HUES48 (cell line): Measurements from ENCODE around the gene KLK6.

Experiments
- H3K27ac ChIP-seq: one replicate; pipeline ENCODE4 v1.7.0; 2013; ENCODE audit warnings: low read depth, low read length, inconsistent platforms
- H3K27me3 ChIP-seq: 2 replicates; pipeline ENCODE4 v1.6.1; 2013; ENCODE audit warnings: mild to moderate bottlenecking, low read length; ENCODE audit not compliant: control insufficient read depth, insufficient read depth
- H3K36me3 ChIP-seq: 2 replicates; pipeline ENCODE4 v1.6.1; 2013; ENCODE audit warnings: low read length; ENCODE audit not compliant: control insufficient read depth, insufficient read depth
- H3K4me1 ChIP-seq: 2 replicates; pipeline ENCODE4 v1.6.1; 2013; ENCODE audit warnings: mild to moderate bottlenecking, low read length; ENCODE audit not compliant: control insufficient read depth, insufficient read depth
- H3K4me3 ChIP-seq: 2 replicates; pipeline ENCODE4 v1.5.1; 2013; ENCODE audit warnings: mild to moderate bottlenecking, low read depth, low read length
- H3K9ac ChIP-seq: 2 replicates; pipeline ENCODE4 v1.6.1; 2013; ENCODE audit warnings: mild to moderate bottlenecking, low read depth, low read length, moderate library complexity
- H3K9me3 ChIP-seq: 2 replicates; pipeline ENCODE4 v1.6.1; 2013; ENCODE audit warnings: low read length; ENCODE audit not compliant: control insufficient read depth, insufficient read depth

Gene KLK6

DNA sequence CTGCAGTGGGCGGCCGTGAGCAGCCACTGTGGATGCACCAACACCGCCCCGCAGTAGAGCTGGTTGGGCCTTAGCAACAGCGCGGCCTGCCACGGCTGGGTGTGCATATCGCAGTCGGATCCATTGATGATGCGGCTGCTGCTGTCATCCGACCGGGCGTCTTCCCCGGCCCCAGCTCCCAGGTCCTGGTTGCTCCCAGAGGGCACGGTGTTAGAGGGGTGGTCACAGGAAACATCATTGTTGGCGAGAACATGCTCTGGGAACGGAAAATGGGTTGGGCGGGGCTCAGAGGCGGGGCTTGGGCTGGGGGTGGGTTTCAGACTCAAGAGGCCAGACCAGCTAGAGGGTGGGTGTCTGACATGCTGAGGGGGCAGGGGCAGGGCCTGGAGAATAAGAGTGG, 19.5 kb downstream of the KLK6 start:
- Histone ChIP-seq H3K27ac (no peak overlapping the region), H3K4me1 (peaks cover 4% of the 10 kb centered on the region; the same call in 1 of the 2 replicates), H3K36me3 (no peaks in the 10 kb centered on the region), H3K4me3 (no peak overlapping the region), H3K9me3 (no peaks in the 10 kb centered on the region), H3K27me3 (no peaks in the 10 kb centered on the region), H3K9ac (no peak overlapping the region)

DNA sequence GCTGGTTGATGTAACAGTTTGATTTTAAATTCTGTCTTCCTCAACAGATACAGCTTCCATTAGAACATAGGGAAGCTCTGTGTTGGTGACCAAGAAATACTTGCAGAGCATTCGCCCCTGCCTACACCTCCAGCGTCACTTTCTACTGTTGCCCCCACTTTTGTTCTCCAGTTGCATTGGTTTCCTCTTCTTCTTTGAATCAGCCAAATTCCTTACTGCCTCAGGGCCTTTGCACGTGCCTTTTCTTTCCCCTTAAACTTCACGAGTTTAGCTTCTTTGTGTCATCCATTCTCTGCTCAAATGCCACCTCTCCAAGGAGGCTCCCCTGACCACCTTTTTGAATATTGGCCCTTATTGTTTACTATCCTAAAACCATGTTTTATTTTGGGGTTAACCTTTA, 22.3 kb downstream of the KLK6 start:
- Histone ChIP-seq H3K4me3 (no peak overlapping the region), H3K27me3 (no peaks in the 10 kb centered on the region), H3K9me3 (no peaks in the 10 kb centered on the region), H3K4me1 (no peaks in the 10 kb centered on the region), H3K27ac (no peak overlapping the region), H3K36me3 (no peaks in the 10 kb centered on the region), H3K9ac (no peak overlapping the region)

DNA sequence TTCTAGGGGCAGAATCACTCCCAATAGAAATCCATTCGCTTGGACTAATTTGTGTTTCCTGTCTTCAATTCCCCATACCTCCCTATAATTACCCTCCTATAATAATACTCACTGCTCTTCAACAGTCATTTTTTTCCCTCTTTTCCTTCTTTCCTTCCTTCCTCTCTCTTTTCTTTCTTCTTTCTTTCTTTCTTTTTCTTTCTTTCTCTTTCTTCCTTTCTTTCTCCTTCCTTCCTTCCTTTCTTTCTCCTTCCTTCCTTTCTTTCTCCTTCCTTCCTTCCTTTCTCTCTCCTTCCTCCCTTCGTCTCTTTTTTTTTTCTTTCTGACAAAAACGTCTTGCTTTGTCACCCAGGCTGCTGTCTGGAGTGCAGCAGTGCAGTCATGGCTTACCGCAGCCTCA, 24.6 kb downstream of the KLK6 start:
- Histone ChIP-seq H3K27me3 (no peaks in the 10 kb centered on the region), H3K36me3 (no peaks in the 10 kb centered on the region), H3K4me1 (no peaks in the 10 kb centered on the region), H3K4me3 (no peak overlapping the region), H3K9me3 (no peaks in the 10 kb centered on the region), H3K27ac (no peak overlapping the region), H3K9ac (no peak overlapping the region)

DNA sequence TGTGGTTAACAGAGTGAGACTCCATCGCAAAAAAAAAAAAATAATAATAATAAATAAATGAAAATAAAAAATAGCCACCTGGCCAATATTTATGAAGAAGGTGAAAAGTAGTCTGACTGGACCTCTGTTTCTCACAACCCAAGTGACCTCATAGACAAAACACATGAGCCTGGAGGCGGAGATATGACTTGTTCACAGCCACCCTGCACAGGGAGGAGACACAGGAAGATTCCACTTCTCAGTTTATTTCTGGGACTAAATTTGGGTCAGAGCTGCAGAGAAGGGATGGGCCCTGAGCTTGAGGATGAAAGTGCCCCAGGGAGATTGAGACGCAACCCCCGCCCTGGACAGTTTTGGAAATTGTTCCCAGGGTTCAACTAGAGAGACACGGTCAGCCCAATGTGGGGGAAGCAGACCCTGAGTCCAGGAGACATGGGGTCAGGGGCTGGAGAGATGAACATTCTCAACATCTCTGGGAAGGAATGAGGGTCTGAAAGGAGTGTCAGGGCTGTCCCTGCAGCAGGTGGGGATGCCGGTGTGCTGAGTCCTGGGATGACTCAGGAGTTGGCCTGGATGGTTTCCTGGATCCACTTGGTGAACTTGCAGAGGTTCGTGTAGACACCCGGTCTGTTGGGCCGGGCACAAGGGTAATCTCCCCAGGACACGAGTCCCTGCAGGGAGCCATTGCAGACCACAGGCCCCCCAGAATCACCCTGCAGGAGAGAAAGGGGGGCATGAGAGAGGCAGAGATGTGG, 26.1 kb downstream of the KLK6 start:
- H3K9me3 ChIP-seq = 0 out of 2 replicates have a peak, but pooled peaks cover 2% of the 10 kb centered on the region
- H3K36me3 ChIP-seq = no peaks in the 10 kb centered on the region
- no peak overlapping the region for H3K4me3 ChIP-seq
- H3K27ac ChIP-seq = no peak overlapping the region
- H3K9ac ChIP-seq = no peak overlapping the region
- no peaks in the 10 kb centered on the region for H3K4me1 ChIP-seq
- no peaks in the 10 kb centered on the region for H3K27me3 ChIP-seq

DNA sequence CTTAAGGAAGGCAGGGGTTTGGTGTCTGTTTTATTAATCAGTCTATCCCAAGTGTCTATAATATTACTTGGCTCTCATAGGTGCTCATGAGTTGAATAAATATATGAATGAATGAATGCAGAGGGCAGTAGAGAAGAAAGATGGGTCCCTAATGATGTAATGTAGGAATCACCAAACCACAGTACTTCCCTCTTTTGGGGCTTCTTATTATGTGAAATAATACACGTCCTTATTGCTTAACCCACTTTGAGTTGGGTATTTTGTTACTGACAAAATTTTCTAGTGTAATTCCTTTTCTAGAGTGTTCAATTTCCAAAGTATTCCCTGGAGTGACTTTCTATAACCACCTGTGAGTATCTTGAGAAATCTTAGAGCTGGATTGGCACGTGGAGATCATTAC, 29.8 kb downstream of the KLK6 start:
- Histone ChIP-seq H3K4me3 (no peak overlapping the region), H3K27me3 (no peaks in the 10 kb centered on the region)

DNA sequence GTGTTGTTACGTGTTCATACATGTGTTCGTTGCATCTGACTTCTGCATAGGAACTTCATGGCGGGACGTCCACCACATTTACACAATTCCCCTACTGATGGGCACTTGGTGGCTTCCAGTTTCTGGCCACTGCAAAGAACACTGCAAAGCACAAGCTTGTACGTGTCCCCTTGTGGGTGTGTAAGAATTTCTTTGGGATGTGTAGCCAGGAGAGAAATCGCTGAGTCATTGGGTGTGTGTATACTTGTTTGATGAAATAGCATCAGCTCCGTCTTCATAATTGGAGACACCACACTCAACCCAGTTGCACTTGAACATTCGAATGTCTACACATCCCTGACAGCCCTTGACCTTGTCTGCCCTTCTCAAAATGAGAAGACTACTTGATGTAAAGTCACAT, 35.8 kb downstream of the KLK6 start:
- no peaks in the 10 kb centered on the region for H3K4me1 ChIP-seq
- H3K4me3 ChIP-seq = no peak overlapping the region
- no peak overlapping the region for H3K27ac ChIP-seq
- H3K9ac ChIP-seq = no peak overlapping the region
- H3K9me3 ChIP-seq = no peaks in the 10 kb centered on the region
- no peaks in the 10 kb centered on the region for H3K36me3 ChIP-seq
- no peaks in the 10 kb centered on the region for H3K27me3 ChIP-seq

More for the DNA sequence above, 29.8 kb downstream of the KLK6 start:
- Histone ChIP-seq H3K9ac (no peak overlapping the region), H3K27ac (no peak overlapping the region), H3K9me3 (0 out of 2 replicates have a peak, but pooled peaks cover 2% of the 10 kb centered on the region), H3K36me3 (no peaks in the 10 kb centered on the region), H3K4me1 (no peaks in the 10 kb centered on the region)

DNA sequence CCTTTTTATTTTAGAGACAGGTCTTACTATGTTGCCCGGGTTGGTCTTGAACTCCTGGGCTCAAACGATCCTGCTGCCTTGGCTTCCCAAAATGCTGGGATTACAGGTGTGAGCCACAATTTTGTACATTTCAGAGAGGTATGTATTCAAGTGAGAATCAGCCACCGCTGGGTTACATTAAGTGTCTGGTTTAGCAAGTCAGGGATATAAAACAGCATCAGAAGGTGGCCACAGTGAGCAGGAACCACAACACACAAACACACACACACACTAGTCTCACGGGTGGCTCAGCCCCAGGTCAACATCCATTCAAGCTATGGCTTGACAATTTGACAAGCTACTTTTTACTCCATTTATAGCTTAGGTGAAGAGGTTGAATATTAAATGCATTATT, 36.7 kb downstream of the KLK6 start:
- H3K36me3 ChIP-seq = no peaks in the 10 kb centered on the region
- H3K4me1 ChIP-seq = no peaks in the 10 kb centered on the region
- no peaks in the 10 kb centered on the region for H3K27me3 ChIP-seq
- no peak overlapping the region for H3K9ac ChIP-seq
- H3K27ac ChIP-seq = no peak overlapping the region
- no peaks in the 10 kb centered on the region for H3K9me3 ChIP-seq
- H3K4me3 ChIP-seq = no peak overlapping the region

DNA sequence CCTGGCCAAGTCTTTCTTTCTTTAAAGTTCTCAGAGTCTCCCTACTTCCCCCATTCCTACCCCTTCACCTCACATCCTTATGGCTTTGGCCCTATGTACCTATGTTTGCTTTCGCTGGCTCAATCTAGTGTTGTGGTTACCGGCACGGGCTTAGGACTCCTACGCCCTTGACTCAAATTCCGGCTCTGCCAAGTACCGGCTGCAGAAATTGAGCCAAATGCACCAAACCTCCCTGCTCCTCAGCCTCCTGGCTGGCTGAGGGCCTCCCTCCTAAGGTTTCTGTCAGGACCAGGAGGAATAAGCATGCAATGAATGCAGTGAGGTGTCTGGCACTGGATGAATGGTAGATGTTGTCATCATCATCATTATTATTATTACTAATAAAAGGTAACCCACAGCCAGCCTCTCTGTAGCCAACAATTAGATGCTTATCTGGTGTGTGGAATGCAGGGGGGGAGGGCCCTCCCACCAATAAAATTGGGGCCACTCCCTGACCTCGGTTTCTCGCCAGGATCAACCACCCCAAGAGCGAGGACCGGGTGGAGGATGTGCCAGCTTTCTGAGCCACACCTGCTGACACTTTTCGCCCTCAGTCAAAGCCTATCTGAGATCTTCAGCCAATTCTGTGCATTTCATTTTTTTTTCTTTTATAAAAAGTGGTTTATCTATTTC, 37.2 kb downstream of the KLK6 start:
- no peaks in the 10 kb centered on the region for H3K9me3 ChIP-seq
- H3K36me3 ChIP-seq = no peaks in the 10 kb centered on the region
- no peak overlapping the region for H3K9ac ChIP-seq
- H3K27me3 ChIP-seq = no peaks in the 10 kb centered on the region
- H3K27ac ChIP-seq = no peak overlapping the region
- no peaks in the 10 kb centered on the region for H3K4me1 ChIP-seq
- no peak overlapping the region for H3K4me3 ChIP-seq

DNA sequence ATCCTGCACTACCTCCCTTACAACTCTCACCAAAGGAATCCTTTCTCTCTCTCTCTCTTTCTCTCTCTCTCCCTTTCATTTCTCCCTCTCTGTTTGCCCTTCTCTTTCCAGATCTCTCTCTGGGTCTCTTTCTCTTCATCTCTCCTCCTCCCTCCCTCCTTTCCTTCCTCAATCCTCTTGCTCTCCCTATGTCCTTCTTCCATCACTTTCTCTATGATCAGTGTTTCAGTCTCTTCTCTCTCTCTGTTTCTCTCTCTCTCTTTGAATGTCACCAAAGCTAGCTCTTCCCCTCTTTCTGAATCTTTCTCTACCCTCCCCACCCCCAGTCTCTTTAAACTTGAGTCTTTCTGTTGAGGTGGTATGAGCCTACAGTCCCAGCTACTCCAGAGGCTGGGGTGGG, 38.4 kb downstream of the KLK6 start:
- Histone ChIP-seq H3K4me3 (no peak overlapping the region), H3K27ac (no peak overlapping the region), H3K9ac (no peak overlapping the region), H3K36me3 (no peaks in the 10 kb centered on the region), H3K27me3 (no peaks in the 10 kb centered on the region), H3K4me1 (no peaks in the 10 kb centered on the region), H3K9me3 (no peaks in the 10 kb centered on the region)

DNA sequence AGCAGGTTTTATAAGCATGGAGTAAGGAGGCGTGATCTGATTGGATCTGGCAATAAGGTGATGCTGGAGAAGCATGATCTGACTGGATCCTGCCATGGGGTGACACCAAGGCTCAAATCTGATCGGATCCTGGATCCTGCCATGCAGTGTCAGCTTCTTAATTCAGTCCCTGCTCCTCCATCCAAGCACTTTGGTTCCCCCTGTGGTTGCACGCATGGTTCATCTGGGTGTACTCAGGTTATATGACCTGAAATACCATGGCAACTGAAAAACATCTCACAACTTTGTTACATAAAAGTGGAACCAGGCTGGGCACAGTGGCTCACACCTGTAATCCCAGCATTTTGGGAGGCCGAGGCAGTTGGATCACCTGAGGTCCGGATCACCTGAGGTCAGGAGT, 40.6 kb downstream of the KLK6 start:
- H3K9me3 ChIP-seq = no peaks in the 10 kb centered on the region
- H3K4me3 ChIP-seq = no peak overlapping the region
- no peaks in the 10 kb centered on the region for H3K27me3 ChIP-seq
- no peak overlapping the region for H3K9ac ChIP-seq
- H3K36me3 ChIP-seq = no peaks in the 10 kb centered on the region
- no peaks in the 10 kb centered on the region for H3K4me1 ChIP-seq
- no peak overlapping the region for H3K27ac ChIP-seq

DNA sequence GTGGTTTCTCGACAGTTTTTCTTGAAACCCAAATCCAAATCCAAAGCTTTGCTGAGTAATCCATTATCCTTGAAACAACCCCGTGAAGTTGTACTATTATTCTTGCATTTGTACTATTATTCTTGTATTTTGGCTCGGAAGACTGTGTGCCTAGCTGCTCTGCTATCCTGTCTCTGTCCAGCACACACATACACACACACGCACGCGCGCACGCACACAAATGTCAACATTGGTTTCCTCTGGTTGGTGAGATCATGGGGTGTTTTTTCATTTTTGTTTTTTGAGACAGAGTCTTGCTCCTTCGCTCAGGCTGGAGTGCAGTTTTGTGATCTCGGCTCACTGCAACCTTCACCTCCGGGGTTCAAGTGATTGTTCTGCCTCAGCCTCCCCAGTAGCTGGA, 43.2 kb downstream of the KLK6 start:
- Histone ChIP-seq H3K9ac (no peak overlapping the region), H3K4me3 (no peak overlapping the region), H3K27me3 (0 out of 2 replicates have a peak, but pooled peaks cover 4% of the 10 kb centered on the region), H3K4me1 (peaks cover 9% of the 10 kb centered on the region), H3K27ac (no peak overlapping the region), H3K9me3 (no peaks in the 10 kb centered on the region), H3K36me3 (no peaks in the 10 kb centered on the region)
